Measurements from ENCODE around the gene KLHL6. TPM values are rescaled to one million over a fixed set of nuclear protein-coding genes. Genes with fewer than 3 reads are reported as not detected.
"Not testable (repeated sequence)": the region's sequence is repeated elsewhere in the genome, so short reads cannot be mapped to it uniquely, and the experiment has no call there.

The KLHL6 gene
- total RNA-seq, 1 donor from 2014 or later: 3.1 TPM

DNA sequence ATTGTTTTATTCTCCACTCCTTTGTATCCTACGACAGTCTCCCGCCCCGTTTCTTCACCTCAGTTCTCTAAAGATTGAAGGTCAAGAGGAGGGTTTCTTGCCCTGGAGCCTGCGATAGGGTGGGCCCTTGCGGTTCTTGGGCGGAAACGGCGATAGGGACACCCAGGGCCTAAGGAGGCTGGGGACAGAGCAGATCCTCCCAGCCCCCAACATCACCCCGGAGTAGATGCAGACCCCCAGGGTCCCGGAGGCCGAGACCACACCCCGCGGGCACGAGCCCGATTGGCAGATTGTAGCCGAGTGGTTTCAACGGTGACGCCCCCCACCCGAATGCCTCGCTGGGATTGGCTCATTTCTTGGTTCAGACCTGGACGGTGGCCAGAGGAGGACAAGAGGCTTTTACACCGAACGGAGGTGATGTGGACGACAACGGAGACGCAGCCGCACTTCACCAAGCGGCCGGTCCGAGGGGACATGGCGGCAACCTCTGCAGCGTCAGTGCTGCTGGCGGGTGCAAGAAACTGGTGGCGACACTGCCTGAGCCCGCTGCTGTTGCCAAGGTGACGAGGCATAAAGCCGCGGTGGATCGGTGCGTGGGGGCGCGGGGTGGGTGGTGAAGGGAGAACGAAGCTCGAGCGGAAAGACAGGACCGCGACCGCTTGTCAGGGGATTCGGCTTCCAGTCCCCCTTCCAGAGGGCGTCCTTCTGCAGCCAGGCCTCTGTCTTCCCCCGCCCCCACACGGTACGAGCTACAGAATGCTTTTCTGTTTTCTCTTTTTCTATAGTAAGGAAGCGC lies 108.1 kb downstream of the KLHL6 start:
- peak; percentile 49 for DNase-seq

DNA sequence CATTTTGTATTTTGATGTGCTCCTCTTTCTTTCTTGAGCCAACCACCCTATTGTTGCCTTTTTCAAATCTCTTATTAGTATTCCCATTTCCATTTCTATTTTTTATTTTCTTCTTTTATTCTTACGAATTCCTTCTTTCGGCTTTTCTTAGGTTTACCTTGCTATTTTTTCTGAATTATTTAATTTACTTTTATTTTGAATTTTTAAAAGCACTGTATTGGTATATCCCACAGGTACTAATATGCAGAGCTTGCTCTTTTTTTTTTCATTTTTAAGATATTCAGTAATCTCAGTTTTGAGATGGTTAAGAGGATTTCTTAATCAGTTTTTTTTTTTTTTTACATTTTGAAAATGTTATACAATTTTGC lies 108.7 kb downstream of the KLHL6 start:
- no peak for DNase-seq

DNA sequence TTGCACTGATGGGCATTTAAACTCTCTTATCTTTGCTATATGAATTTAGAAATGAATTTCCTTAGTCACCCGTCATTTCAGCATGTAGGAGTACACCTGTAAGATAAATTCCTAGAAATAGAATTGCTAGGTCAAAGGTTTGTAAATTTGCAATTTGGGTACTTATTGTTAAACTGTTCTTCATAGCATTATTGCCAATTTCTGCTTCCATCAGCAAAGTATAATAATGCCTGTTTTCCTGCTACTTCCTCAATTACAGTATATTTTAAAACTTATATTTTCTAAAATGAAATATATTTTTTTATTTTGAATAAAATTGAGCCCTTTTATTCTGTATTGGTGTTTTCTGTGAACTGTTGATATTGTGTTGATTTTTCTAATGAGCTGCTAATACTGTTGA lies 110.8 kb downstream of the KLHL6 start:
- DNase-seq: no peak

DNA sequence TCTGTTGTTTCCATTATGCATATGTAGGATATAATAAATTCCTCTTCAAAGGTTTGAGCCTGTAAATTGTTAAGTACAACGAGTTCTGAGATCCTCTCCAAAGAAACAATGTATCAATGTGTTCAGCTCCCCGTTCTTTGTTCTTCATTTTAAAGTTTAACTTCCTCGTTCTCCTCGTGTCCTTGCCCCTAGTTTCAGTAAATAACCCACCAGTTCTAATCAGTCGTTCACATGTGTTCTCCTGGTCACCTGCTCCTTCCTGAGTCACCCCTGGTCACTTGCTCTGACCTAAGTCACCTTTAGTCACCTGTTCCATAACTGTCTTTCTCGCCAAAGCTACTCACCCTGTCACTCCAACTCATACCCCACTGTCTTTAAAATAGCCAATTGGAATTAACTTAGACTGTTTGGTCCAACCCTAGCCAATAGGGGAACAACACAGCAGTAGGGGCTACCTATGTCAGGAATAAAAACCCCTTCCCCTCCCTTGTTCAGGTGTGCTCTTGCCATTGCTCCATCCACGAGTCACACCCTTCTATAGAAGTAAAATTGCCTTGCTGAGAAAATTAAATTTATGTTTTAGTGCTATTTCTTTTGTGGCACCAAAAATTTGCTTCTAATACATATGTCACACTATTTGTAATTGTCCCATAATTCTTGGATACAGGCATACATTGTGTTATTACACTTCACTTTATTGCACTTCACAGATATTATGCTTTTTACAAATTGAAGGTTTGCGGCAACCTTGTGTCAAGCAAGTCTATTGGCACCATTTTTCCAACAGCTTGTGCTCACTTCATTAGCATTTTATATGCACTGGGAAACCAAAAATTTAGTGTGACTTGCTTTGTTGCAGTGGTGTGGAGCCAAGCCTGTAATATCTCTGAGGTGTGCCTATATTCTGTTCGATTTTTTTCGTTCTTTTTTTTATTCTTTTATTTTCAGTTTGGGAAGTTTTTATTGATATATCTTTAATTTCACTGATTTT lies 111.8 kb downstream of the KLHL6 start:
- no peak for DNase-seq

DNA sequence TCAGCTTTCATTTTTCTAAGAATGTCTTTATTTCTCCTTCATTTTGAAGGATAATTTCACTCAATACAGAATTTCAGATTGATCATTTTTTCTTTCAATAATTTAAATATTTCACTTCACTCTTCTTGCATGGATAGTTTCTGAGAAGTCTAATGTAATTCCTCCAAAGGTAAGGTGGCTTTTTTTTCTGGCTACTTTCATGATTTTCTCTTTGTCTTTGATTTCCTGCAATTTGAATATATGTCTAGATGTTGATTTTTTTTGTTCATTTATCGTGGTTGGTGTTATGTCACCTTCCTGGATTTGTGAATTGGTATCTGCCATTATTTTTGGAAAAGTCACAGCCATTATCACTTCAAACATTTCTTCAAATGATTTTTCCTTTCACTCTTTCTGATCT lies 112.5 kb downstream of the KLHL6 start:
- DNase-seq: no peak

DNA sequence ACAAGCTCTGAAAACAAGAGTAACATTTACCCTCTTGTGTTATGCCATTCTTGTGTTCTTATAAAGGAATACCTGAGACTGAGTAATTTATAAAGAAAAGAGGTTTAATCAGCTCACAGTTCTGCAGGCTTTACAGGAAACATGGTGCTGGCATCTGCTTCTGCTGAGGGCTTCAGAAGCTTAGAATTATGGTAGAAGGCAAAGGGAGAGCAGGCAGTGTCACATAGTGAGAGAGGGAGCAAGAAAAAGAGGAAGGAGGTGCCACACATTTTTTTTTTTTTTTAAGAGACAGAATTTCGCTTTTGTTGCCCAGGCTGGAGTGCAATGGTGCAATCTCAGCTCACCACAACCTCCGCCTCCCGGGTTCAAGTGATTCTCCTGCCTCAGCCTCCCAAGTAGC lies 115.0 kb downstream of the KLHL6 start:
- DNase-seq: not testable (repeated sequence)

DNA sequence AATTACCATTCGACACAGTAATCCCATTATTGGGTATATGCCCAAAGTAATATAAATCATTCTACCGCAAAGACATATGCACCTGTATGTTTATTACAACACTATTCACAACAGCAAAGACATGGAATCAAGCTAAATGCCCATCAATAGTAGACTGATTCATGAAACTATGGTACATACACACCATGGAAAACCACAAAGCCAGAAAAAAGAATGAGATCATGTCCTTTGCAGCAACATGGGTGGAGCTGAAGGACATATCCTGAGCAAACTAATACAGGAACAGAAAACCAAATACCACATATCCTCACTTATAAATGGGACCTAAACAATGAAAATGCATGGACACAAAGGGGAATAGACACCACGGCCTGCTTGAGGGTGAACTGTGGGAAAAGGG lies 116.0 kb downstream of the KLHL6 start:
- DNase-seq: no peak

DNA sequence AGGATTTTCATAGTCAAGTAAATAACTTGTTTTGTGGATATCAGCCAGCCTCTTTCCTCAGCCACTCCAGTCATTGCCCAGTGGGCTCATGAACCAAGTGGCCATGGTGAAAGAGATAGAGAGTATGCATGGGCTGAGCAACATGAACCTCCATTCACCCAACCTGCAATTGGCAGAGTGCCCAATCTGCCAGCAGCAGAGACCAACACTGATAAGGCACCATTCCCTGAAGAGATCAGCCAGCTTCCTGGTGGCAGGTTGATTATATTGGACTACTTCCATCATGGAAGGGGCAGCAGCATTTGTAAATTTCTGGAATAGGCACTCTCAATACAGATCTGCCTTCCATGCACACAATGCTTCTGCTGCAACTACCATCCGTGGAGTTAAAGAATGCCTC lies 116.8 kb downstream of the KLHL6 start:
- DNase-seq: no peak

DNA sequence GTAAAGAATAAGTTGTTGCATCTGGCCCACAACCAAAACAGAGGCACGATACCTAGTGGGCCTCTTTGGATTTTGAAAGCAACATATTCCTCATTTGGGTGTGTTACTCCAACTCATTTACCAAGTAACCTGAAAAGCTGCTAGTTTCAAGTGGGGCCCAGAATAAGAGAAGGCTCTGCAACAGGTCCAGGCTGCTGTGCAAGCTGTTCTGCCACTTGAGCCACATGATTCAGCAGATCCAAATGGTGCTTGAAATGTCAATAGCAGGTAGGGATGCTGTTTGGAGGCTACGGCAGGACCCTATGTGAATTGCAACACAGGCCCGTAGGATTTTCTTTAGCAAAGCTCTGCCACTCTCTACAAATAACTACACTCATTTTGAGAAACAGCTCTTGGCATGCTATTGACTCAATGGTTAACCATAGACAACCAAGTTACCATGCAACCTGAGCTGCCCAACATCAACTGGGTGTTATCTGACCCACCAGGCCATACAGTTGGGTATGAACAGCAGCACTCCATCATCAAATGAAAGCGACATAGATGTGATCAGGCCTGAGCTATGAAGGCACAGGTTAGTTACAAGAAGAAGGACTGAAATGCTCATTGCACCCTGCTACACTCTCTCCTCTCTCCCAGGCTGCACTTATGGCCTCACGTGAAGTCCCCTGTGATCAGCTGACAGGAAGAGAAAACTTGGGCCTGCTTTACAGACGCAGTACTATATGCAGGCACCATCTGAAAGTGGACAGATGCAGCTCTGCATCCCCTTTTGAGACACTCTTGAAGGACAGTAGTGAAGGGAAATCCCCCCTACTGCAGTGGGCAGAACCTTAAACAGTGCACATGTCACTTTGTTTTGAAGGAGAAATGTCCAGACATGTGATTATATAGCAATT lies 117.6 kb downstream of the KLHL6 start:
- DNase-seq: no peak

Small RNAs within 50 kb of the gene (small RNA-seq; reads per million reads assigned to genes)
- gene RF00092 (ENCODE audit: low replicate concordance) (not detected), gene RF00394 (ENCODE audit: low replicate concordance) (not detected), gene RF01241 (ENCODE audit: low replicate concordance) (not detected), gene SNORA63D (ENCODE audit: low replicate concordance) (3.1 reads per million, percentile 88 among the genes with 10 or more reads in this experiment)

Other genes with a start within 250 kb of the KLHL6 start
- 0.89 TPM for gene MCF2L2, start 127.1 kb downstream of the KLHL6 start, total RNA-seq
- gene KLHL24, start 79.9 kb upstream of the KLHL6 start, total RNA-seq: 101 TPM
- gene YEATS2, start 142.1 kb upstream of the KLHL6 start, total RNA-seq: 29.5 TPM